Measurements from ENCODE around the gene NFIB.

Gene NFIB

GRCh38 chr9:14094491-14094890, 219.4 kb downstream of the NFIB start:
- DNase-seq, result no peak

- DNase-seq, result no peak
These were observed 221.6 kb downstream of the NFIB start for GRCh38 chr9:14092344-14092743.

GRCh38 chr9:14089051-14089803, 224.7 kb downstream of the NFIB start:
- DNase-seq, result no peak

GRCh38 chr9:14087576-14087975, 226.4 kb downstream of the NFIB start:
- DNase-seq, result no peak

- no peak for DNase-seq
These were observed 227.4 kb downstream of the NFIB start for GRCh38 chr9:14086495-14086894.

GRCh38 chr9:14085810-14086209, 228.1 kb downstream of the NFIB start:
- DNase-seq, result no peak

GRCh38 chr9:14084867-14085266, 229.1 kb downstream of the NFIB start:
- no peak for DNase-seq

- DNase-seq, result no peak
These were observed 230.6 kb downstream of the NFIB start for GRCh38 chr9:14083366-14083765.

GRCh38 chr9:14082732-14083131, 231.2 kb downstream of the NFIB start:
- DNase-seq, result no peak

- no peak for DNase-seq
These were observed 232.2 kb downstream of the NFIB start for GRCh38 chr9:14081745-14082144.

GRCh38 chr9:14080959-14081542, 232.9 kb downstream of the NFIB start:
- DNase-seq, result no peak

- no peak for DNase-seq
These were observed 234.5 kb downstream of the NFIB start for GRCh38 chr9:14079440-14079839.

- DNase-seq, result no peak
These were observed 236.3 kb downstream of the NFIB start for GRCh38 chr9:14077672-14078071.

- no peak for DNase-seq
These were observed 238.7 kb downstream of the NFIB start for GRCh38 chr9:14075218-14075617.

GRCh38 chr9:14072850-14073249, 241.1 kb downstream of the NFIB start:
- no peak for DNase-seq

- no peak for DNase-seq
These were observed 242.5 kb downstream of the NFIB start for GRCh38 chr9:14071484-14071883.

- no peak for DNase-seq
These were observed 245.3 kb downstream of the NFIB start for GRCh38 chr9:14068690-14069089.

- DNase-seq, result no peak
These were observed 247.1 kb downstream of the NFIB start for GRCh38 chr9:14066831-14067230.

- DNase-seq, result no peak
These were observed 247.9 kb downstream of the NFIB start for GRCh38 chr9:14066032-14066431.

GRCh38 chr9:14064940-14065339, 249.0 kb downstream of the NFIB start:
- DNase-seq, result no peak

GRCh38 chr9:14063756-14064155, 250.2 kb downstream of the NFIB start:
- no peak for DNase-seq

GRCh38 chr9:14062586-14063221, 251.2 kb downstream of the NFIB start:
- no peak for DNase-seq

- no peak for DNase-seq
These were observed 251.9 kb downstream of the NFIB start for GRCh38 chr9:14061936-14062585.

- DNase-seq, result peak; percentile 49
These were observed 255.6 kb downstream of the NFIB start for GRCh38 chr9:14058325-14058688.
